KOPT-K1 (cell line): ENCODE data around the gene USP34.
"Not testable (repeated sequence)": the region's sequence is repeated elsewhere in the genome, so short reads cannot be mapped to it uniquely, and the experiment has no call there.

Experiments
- H3K27ac ChIP-seq: fragments of 200-600 bp; sonication (generic); 2 replicates; pipeline ENCODE4 v1.5.1; 2016; ENCODE audit warnings: antibody characterized with exemption, mild to moderate bottlenecking, low read depth, low read length; ENCODE audit not compliant: poor library complexity, severe bottlenecking
- H3K36me3 ChIP-seq: fragments of 200-600 bp; sonication (generic); 2 replicates; pipeline ENCODE4 v1.5.1; 2017; ENCODE audit warnings: antibody characterized with exemption, mild to moderate bottlenecking, low read length, moderate library complexity; ENCODE audit not compliant: insufficient read depth
- H3K9me3 ChIP-seq: fragments of 200-600 bp; sonication (generic); 2 replicates; pipeline ENCODE4 v1.5.1; 2017; ENCODE audit warnings: antibody characterized with exemption, low read length, mild to moderate bottlenecking; ENCODE audit not compliant: insufficient read depth, poor library complexity, severe bottlenecking

Gene USP34

DNA sequence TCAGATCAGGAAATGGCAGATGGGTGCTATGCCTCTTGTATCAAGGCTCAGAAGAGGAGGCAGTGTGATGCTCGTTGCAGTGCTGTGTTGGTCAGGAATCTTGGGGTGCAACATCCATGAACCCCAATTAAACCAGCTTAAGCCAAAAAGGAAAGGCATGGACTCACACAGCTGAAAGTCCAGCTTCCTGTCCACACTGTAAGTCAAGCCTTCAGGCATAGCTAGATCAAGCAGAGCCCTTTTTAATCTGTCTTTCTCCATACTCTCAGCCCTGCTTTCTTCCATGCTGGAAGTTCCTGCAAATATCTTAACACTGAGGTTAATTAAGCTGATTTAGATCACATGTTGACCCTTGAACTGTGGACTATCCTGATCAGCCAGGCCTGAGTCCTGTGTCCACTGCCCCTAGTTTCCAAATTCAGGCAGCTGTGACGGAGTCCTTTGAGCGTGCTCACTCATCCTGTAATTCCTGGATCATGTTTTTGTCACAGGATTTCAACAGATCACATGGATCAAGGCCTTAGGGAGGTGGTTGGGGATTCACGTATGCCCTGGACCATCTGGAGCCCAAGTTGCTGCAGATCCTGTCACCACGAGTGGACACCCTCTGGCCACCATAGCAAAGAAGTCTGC is 313.4 kb downstream of the USP34 start:
- H3K36me3 ChIP-seq, result no peaks in the 10 kb centered on the region
- no peak overlapping the region for H3K27ac ChIP-seq
- H3K9me3 ChIP-seq, result no peaks in the 10 kb centered on the region

DNA sequence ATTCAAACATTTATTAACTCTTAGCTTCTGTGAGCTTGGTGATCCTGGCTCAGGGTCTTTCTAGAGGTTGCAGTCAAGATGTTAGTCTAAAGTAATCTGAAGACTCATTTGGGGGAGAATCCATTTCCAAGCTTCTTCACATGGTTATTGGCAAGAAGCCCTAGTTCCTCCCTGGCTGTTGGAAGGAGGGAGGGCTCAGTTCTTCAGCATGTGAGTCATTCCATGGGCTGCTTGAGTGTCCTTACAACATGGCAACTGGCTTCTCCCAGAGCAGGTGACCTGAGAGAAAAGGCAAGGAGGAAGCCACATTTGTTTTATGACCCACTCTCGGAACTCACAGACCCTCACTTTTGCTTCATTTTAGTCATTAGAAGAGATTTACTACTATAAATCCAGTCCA is 319.5 kb downstream of the USP34 start:
- Histone ChIP-seq H3K36me3 (peaks cover 7% of the 10 kb centered on the region; the same call in 1 of the 2 replicates), H3K9me3 (no peaks in the 10 kb centered on the region), H3K27ac (no peak overlapping the region)

DNA sequence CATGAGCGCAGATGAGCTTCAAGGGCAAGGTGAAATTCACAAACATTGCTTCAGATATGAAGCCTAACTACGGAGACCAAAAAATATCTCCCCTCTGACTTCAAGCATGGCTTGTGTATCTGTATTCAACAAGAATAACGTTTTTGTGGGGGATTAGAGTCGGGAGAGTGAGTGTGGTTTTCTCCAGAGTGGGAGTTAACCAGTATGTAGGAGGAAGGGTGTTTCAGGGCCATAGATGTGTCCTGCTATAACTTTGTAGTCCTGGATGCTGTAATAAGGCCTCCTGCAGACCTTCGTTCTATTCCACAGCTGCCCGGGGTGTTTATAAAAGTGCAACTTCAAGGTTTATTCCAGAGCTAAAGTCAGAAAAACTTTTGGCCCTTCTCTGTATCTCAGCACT is 321.8 kb downstream of the USP34 start:
- H3K36me3 ChIP-seq, result peaks cover 7% of the 10 kb centered on the region; the same call in 1 of the 2 replicates
- H3K9me3 ChIP-seq, result no peaks in the 10 kb centered on the region
- no peak overlapping the region for H3K27ac ChIP-seq

DNA sequence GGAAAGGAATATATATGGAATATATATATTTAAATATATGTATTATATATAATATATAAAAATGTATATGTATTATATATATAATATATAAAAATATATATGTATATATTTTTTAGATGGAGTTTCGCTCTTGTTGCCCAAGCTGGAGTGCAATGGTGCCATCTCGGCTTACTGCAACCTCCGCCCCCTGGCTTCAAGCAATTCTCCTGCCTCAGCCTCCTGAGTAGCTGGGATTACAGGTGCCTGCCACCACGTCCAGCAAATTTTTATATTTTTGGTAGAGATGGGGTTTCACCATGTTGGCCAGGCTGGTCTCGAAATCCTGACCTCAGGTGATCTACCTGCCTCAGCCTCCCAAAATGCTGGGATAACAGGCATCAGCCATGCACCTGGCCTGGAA is 322.8 kb downstream of the USP34 start:
- H3K9me3 ChIP-seq, H3K27ac ChIP-seq, H3K36me3 ChIP-seq: not testable (repeated sequence)

DNA sequence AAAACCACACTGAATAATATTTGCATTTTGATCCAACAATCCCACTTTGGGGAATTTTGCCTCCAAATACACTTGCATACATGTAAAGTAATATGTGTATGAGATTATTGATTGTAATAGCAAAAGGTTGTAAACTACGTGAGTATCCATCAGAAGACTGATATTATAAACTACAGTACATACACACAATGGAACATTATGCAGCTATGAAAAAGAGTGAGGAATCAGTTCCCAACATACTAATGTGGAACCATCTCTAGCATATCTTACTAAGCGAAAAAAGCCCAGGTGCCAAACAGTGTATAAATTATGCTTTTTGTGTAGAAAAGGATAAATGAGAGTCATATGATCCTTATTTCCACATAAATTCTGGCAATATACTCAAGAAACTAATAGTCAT is 324.9 kb downstream of the USP34 start:
- H3K27ac ChIP-seq, result no peak overlapping the region
- peaks cover 7% of the 10 kb centered on the region; the same call in 1 of the 2 replicates for H3K36me3 ChIP-seq

DNA sequence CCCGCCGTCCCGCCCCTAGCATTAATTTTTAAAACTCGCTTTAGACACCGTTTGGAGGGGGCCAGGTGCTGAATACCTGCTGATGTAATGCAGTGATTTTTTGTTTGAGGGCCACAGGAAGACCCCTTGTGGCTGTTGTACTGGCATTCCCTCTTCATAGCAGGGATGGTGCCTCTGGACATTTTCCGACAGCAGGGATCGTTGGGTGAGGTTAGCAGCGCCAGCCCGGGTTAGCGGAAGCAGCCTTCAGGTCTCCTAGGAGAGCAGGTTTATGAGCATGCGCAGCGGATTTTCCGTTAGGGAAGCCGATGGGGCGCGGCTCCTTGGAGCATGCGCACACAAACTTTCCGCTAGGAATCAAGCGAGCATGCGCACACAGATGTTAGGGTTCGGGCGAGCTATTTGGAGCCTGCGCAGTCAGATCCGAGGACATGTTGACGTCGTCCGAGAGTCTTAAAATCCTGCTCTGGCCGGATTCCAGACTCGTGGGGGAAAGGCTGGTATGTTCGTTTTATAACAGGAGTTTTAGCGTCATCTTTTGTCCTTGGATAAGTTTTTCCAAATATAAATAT is 326.1 kb downstream of the USP34 start:
- Histone ChIP-seq H3K9me3 (no peaks in the 10 kb centered on the region), H3K27ac (peak overlapping the region; percentile 77), H3K36me3 (peaks cover 7% of the 10 kb centered on the region; the same call in 1 of the 2 replicates)

More for the DNA sequence above, 324.9 kb downstream of the USP34 start:
- H3K9me3 ChIP-seq, result no peaks in the 10 kb centered on the region

DNA sequence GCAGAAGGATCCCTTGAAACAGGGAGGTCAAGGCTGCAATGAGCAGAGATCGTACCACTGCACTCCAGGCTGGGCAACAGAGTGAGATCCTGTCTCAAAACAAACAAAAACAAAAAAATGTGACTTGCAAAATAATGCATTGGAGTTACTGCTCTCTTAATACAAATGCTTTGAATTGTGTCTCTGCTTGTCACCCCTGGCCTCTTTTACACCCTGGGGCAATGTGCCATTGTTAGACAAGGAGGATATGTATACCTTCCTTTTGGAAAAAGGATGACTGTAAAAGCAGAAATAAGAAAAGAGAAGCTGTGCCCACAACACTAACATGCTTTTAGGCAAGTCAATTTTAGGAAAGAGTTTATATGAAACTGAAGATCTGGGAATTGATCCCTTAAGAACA is 329.7 kb downstream of the USP34 start:
- Histone ChIP-seq H3K27ac (no peak overlapping the region), H3K36me3 (no peaks in the 10 kb centered on the region)

DNA sequence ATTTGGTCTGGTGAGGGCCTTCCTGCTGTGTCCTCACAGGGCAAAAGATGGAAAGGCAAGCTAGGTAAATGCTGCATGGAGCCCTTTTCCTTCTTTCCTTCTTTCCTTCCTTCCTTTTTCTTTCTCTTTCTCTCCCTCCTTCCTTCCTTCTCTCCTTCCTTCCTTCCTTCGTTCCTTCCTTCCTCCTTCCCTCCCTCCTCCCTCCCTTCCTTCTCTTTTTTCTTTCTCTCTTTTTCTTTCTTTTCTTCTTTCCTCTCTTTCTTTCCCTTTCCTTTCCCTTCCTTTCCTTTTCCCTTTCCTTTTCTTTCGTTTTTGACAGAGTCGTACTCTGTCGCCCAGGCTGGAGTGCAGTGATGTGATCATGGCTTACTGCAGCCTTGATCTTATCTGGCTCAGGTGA is 332.0 kb downstream of the USP34 start:
- H3K9me3 ChIP-seq, result no peaks in the 10 kb centered on the region
- H3K27ac ChIP-seq, result no peak overlapping the region
- H3K36me3 ChIP-seq, result no peaks in the 10 kb centered on the region

More for the DNA sequence above, 329.7 kb downstream of the USP34 start:
- no peaks in the 10 kb centered on the region for H3K9me3 ChIP-seq
